Effector CD8-positive, alpha-beta T cell (primary cell): ENCODE measurements around the gene CRYZ.

Source experiments
- DNase-seq: peaks from one replicate; lab custom pipeline; 2025; lab: John Stamatoyannopoulos, UW

CRYZ gene

GRCh38 chr1:74729741-74730478, 2.9 kb downstream of the CRYZ start:
- DNase-seq = no peak

GRCh38 chr1:74728736-74729135, 4.1 kb downstream of the CRYZ start:
- no peak for DNase-seq

- no peak for DNase-seq
Observed at GRCh38 chr1:74726063-74726462, 6.8 kb downstream of the CRYZ start.

GRCh38 chr1:74717626-74718025, 15.2 kb downstream of the CRYZ start:
- no peak for DNase-seq

- no peak for DNase-seq
Observed at GRCh38 chr1:74716822-74717221, 16.0 kb downstream of the CRYZ start.

- no peak for DNase-seq
Observed at GRCh38 chr1:74715806-74716205, 17.0 kb downstream of the CRYZ start.

- no peak for DNase-seq
Observed at GRCh38 chr1:74715236-74715502, 17.7 kb downstream of the CRYZ start.

GRCh38 chr1:74714429-74715235, 18.2 kb downstream of the CRYZ start:
- DNase-seq = no peak

- no peak for DNase-seq
Observed at GRCh38 chr1:74713849-74714248, 19.0 kb downstream of the CRYZ start.

- DNase-seq = no peak
Observed at GRCh38 chr1:74712881-74713280, 20.0 kb downstream of the CRYZ start.

GRCh38 chr1:74703386-74704182, 29.3 kb downstream of the CRYZ start:
- no peak for DNase-seq

- DNase-seq = no peak
Observed at GRCh38 chr1:74699331-74699730, 33.5 kb downstream of the CRYZ start.

GRCh38 chr1:74697832-74698231, 35.0 kb downstream of the CRYZ start:
- DNase-seq = no peak

- no peak for DNase-seq
Observed at GRCh38 chr1:74693473-74693872, 39.4 kb downstream of the CRYZ start.

GRCh38 chr1:74690909-74691308, 41.9 kb downstream of the CRYZ start:
- DNase-seq = no peak

- no peak for DNase-seq
Observed at GRCh38 chr1:74690364-74690696, 42.5 kb downstream of the CRYZ start.

GRCh38 chr1:74689621-74690363, 43.1 kb downstream of the CRYZ start:
- no peak for DNase-seq

GRCh38 chr1:74686928-74687327, 45.9 kb downstream of the CRYZ start:
- DNase-seq = no peak

GRCh38 chr1:74684301-74684700, 48.5 kb downstream of the CRYZ start:
- no peak for DNase-seq

- DNase-seq = no peak
Observed at GRCh38 chr1:74683656-74684055, 49.2 kb downstream of the CRYZ start.

GRCh38 chr1:74681851-74682250, 51.0 kb downstream of the CRYZ start:
- no peak for DNase-seq

GRCh38 chr1:74681449-74681848, 51.4 kb downstream of the CRYZ start:
- no peak for DNase-seq
